GM12801 (cell line): ENCODE data around the gene SLC22A7.

Source experiments
- TF ChIP-seq, protein P1 (sequence below): IDR thresholded peaks from one replicate; pipeline ENCODE4 v1.5.1; 2011; ENCODE audit warnings: control low read depth; ENCODE audit not compliant: insufficient read length; ENCODE audit errors: extremely low read depth

SLC22A7 gene

GRCh38 chr6:43255408-43256054 lies 42.5 kb upstream of the SLC22A7 start:
- TF ChIP-seq, protein P1, sequence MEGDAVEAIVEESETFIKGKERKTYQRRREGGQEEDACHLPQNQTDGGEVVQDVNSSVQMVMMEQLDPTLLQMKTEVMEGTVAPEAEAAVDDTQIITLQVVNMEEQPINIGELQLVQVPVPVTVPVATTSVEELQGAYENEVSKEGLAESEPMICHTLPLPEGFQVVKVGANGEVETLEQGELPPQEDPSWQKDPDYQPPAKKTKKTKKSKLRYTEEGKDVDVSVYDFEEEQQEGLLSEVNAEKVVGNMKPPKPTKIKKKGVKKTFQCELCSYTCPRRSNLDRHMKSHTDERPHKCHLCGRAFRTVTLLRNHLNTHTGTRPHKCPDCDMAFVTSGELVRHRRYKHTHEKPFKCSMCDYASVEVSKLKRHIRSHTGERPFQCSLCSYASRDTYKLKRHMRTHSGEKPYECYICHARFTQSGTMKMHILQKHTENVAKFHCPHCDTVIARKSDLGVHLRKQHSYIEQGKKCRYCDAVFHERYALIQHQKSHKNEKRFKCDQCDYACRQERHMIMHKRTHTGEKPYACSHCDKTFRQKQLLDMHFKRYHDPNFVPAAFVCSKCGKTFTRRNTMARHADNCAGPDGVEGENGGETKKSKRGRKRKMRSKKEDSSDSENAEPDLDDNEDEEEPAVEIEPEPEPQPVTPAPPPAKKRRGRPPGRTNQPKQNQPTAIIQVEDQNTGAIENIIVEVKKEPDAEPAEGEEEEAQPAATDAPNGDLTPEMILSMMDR = no peak

GRCh38 chr6:43256670-43257366 lies 41.2 kb upstream of the SLC22A7 start:
- TF ChIP-seq, protein P1 = no peak

- TF ChIP-seq, protein P1 = no peak
Measured at GRCh38 chr6:43257367-43258145, 40.5 kb upstream of the SLC22A7 start.

- TF ChIP-seq, protein P1 = no peak
Measured at GRCh38 chr6:43258180-43258579, 39.9 kb upstream of the SLC22A7 start.

DNA sequence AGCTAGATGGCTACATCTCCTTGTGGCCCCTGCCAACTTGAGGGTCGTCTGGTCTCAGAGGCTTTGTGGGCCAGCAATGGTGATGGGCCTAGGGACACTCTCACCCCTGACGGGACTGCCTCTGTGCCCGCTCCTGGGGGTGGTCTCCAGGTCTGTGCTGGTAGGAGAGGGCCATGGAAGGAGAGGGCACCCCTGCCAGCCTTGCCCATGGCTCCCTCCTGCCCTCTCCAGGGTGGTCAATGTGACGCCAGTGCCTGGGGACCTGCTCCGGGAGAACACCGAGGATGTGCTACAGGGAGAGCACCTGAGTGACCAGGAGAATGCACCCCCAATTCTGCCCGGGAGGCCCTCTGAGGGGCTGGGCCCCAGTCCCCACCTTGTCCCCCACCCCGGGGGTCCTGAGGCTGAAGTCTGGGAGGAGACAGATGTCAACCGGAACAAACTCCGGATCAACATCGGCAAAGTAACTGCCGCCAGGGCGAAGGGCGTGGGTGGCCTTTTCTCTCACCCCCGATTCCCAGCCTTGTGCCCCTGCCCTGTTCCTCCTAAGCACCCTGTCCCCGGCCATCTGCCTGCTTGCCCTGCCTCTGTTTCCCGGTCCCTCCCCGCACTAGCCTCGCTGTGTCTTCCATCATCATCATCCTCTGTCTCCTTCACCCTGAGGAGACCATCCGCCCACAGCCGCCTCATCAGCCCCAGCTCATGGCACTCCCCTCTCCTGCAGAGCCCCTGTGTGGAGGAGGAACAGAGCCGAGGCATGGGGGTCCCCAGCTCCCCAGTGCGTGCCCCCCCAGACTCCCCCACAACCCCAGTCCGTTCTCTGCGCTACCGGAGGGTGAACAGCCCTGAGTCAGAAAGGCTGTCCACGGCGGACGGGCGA lies 39.0 kb upstream of the SLC22A7 start:
- TF ChIP-seq, protein P1 = no peak

DNA sequence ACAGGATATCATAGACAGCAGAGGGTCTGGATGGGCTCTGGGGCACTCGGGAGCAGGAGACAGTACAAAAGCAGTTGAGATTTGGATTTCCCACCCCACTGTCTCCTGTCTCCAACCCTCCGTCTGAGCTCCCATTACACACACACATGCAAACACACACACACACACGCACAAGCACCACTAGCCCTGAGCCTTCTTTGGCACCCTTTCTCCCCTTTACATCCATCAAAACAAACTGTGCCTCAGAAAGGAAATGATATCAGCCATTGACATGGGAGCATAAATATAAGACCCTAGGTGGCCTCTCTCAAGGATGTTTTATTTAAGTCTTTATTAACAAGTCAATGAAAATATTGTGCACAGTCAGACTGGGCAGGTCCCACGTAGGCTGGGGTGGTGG lies 37.3 kb upstream of the SLC22A7 start:
- TF ChIP-seq, protein P1 = no peak
